Pancreas (tissue), 10 donors: ENCODE data around the gene AKNA. TPM values are rescaled to one million over a fixed set of nuclear protein-coding genes. Genes with fewer than 3 reads are reported as not detected.
"Not testable (repeated sequence)": the region's sequence is repeated elsewhere in the genome, so short reads cannot be mapped to it uniquely, and the experiment has no call there.

Experiments used
- ATAC-seq, 4 donors: fragments of 200-7000 bp; cut with Tn5 transposase; one replicate each; pipeline versions ENCODE4 v1.8.0 to v1.9.1; 2020; ENCODE audit warnings: mild to moderate bottlenecking in 4 of 4, moderate library complexity in 4 of 4
- DNase-seq, 6 donors: peaks; one replicate each; pipeline ENCODE4 v3.0.0-alpha.2; 2020
- FAIRE-seq: peaks from 2 replicates; lab custom pipeline; 2012; peaks lifted over from hg19 to GRCh38; lab: Jason Lieb, UNC
- H3K27ac ChIP-seq, 4 donors: fragments of 200-600 bp; sonication (generic); 1 replicate in 3 of 4; 2 replicates in 1 of 4; pipeline versions ENCODE4 v1.5.0 to v1.8.0; 2020
- H3K27me3 ChIP-seq, 4 donors: fragments of 200-600 bp; one replicate each; pipeline ENCODE4 v1.8.0; 2021
- H3K36me3 ChIP-seq, 3 donors: fragments of 200-600 bp; sonication (generic) in 1 of 3; one replicate each; pipeline versions ENCODE4 v1.5.0 to v1.8.0; 2020 to 2021
- H3K4me1 ChIP-seq, 3 donors: fragments of 200-600 bp; one replicate each; pipeline ENCODE4 v1.8.0; 2021
- H3K4me3 ChIP-seq, 4 donors: fragments of 200-600 bp; sonication (generic) in 2 of 4; one replicate each; pipeline versions ENCODE4 v1.5.0 to v1.8.0; 2020 to 2021
- H3K9me3 ChIP-seq, 4 donors: fragments of 200-600 bp; one replicate each; pipeline ENCODE4 v1.8.0; 2021
- WGBS, 2 donors: extraction: QIAGEN DNeasy Blood & Tissue Kit; methylation state at CpG; one replicate each; pipeline ENCODE4 v1.1.7; 2013; 5-methylcytosine and 5-hydroxymethylcytosine counted together
- intact Hi-C, 3 donors: fragments of 100-400 bp; cut with DNase I; formaldehyde crosslinking; loops; one replicate each; pipeline versions ENCODE4 v1.11.1 to v1.14.2; 2022
- polyA plus RNA-seq, 2 donors: library from polyadenylated mRNA; stranded (reverse); fragments of 200-250 nt; gene quantifications; one replicate each; pipeline ENCODE4 v1.2.3, GENCODE V29; 2013
- total RNA-seq, 6 donors: library from RNA; stranded (reverse); fragmentation: NEBNext Ultra II Directional in 4 of 6; extraction: Animal tissue kit (Norgen Biotek cat#: 25700) in 4 of 6; gene quantifications; one replicate each; pipeline versions ENCODE4 v1.2.1 to v1.2.4, GENCODE V29; 2021 to 2023
- TF ChIP-seq, protein P1 (sequence below), 4 donors: fragments of 200-600 bp; sonication (generic) in 3 of 4; IDR thresholded peaks; one replicate each; pipeline versions ENCODE4 v1.5.0 to v1.8.0; 2021; ENCODE audit warnings: antibody characterized with exemption in 4 of 4
- donor health status: healthy with polysubstance abuse.
- donor health status: DM: no; HTN: no; CAD: no; lungs with moderate emphysema.
- donor health status: DM: no; HTN: no; CAD: no.
- donor health status: control.
- donor health status: control.
- donor health status: Bipolar disorder and iron deficiency.
- donor health status: DM: yes; HTN: yes; CAD: no.
- donor health status: DM: no; HTN: no; CAD: no.
- donor health status: DM: no; HTN: no; CAD: no.
- donor health status: DM: yes; HTN: yes; CAD: no.

AKNA gene
- total and polyA plus RNA-seq, 8 donors, result 5.4 to 18.0 (median 10.4) TPM

DNA sequence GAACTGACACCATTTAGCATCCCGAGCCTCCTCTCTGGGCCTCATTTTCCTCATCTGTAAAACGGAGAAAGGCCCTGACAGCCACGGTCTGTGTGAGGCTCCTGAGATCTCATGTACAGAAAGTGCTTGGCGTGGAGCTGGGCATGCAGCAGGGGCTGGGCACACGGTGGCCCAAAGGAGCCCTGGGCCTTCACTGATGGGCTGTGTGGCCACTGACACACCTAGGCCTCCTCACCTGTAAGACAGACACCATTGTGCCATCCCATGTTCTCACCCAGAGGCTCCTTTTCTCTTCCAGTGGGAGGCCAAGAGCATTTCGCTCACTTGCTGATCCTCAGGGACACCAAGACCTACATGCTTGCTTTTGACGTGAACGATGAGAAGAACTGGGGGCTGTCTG is 63.3 kb downstream of the AKNA start:
- ATAC-seq (no peak), FAIRE-seq (no peak), DNase-seq (no peak)
- Histone ChIP-seq H3K36me3 (no peaks in the 10 kb centered on the region), H3K9me3 (no peaks in the 10 kb centered on the region), H3K27ac (no peak overlapping the region), H3K27me3 (no peaks in the 10 kb centered on the region), H3K4me1 (no peaks in the 10 kb centered on the region), H3K4me3 (no peak overlapping the region)
- intact Hi-C loops, result no loop called here
- WGBS, 2 donors, result 80 to 81% methylated on average over 8 of the region's 8 CpGs
- TF ChIP-seq, protein P1, sequence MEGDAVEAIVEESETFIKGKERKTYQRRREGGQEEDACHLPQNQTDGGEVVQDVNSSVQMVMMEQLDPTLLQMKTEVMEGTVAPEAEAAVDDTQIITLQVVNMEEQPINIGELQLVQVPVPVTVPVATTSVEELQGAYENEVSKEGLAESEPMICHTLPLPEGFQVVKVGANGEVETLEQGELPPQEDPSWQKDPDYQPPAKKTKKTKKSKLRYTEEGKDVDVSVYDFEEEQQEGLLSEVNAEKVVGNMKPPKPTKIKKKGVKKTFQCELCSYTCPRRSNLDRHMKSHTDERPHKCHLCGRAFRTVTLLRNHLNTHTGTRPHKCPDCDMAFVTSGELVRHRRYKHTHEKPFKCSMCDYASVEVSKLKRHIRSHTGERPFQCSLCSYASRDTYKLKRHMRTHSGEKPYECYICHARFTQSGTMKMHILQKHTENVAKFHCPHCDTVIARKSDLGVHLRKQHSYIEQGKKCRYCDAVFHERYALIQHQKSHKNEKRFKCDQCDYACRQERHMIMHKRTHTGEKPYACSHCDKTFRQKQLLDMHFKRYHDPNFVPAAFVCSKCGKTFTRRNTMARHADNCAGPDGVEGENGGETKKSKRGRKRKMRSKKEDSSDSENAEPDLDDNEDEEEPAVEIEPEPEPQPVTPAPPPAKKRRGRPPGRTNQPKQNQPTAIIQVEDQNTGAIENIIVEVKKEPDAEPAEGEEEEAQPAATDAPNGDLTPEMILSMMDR (IDR thresholded peaks at IDR 0.05), result no peak

DNA sequence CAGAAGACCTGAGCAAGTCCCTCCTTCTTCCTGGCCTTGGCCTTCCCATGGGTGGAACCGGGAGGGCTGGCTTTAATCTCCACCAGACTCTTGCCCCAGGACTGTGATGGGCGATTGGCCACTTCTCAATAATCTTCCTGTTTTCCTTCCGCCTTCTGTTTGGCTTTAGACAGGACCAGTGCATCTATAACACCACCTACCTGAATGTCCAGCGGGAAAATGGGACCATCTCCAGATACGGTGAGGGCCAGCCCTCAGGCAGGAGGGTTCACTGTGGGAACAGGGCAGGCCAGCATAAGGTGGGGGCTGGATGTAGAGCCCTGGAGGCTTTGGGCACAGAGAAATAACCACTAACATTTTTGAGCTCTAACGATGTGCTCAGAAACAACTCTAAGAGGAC is 63.9 kb downstream of the AKNA start:
- ATAC-seq, H3K27ac ChIP-seq, H3K4me1 ChIP-seq, H3K36me3 ChIP-seq, H3K27me3 ChIP-seq, H3K4me3 ChIP-seq, DNase-seq, FAIRE-seq, intact Hi-C loops, H3K9me3 ChIP-seq: not testable (repeated sequence)
- WGBS, 2 donors, result 73 to 75% methylated on average over 6 of the region's 6 CpGs

DNA sequence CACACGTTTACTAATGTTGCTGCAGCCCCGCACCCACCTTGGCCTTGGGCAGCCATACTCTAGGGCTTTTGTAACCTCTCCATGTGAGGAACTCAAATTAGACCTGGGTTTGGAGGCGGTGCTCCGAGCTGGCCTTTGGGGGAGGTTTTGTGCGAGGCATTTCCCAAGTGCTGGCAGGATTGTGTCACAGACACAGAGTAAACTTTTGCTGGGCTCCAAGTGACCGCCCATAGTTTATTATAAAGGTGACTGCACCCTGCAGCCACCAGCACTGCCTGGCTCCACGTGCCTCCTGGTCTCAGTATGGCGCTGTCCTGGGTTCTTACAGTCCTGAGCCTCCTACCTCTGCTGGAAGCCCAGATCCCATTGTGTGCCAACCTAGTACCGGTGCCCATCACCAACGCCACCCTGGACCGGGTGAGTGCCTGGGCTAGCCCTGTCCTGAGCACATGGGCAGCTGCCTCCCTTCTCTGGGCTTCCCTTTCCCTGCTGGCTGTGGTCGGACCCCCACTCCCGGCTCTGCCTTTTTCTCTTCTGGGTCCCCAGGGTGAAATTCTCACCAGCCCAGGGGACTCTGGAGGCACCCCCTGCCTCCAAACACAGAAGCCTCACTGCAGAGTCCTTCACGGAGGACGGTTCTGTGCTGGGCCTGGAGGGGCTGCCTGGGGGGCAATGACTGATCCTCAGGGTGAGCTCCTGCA is 64.8 kb downstream of the AKNA start, which contains the start of gene ORM1:
Gene ORM1, plus strand, starts transcription at position 268 of the 701 bp plus-strand sequence. Its CDS starts 36 bp downstream, at position 304.
- H3K27ac ChIP-seq, intact Hi-C loops, H3K27me3 ChIP-seq, H3K9me3 ChIP-seq, H3K4me3 ChIP-seq, FAIRE-seq, H3K4me1 ChIP-seq, H3K36me3 ChIP-seq, DNase-seq: not testable (repeated sequence)
- peak in 3 of 4 donors; percentile 51 to 68 (median 65) for ATAC-seq
- WGBS, 2 donors, result 56 to 58% methylated on average over 2 to 4 of the region's 15 CpGs

DNA sequence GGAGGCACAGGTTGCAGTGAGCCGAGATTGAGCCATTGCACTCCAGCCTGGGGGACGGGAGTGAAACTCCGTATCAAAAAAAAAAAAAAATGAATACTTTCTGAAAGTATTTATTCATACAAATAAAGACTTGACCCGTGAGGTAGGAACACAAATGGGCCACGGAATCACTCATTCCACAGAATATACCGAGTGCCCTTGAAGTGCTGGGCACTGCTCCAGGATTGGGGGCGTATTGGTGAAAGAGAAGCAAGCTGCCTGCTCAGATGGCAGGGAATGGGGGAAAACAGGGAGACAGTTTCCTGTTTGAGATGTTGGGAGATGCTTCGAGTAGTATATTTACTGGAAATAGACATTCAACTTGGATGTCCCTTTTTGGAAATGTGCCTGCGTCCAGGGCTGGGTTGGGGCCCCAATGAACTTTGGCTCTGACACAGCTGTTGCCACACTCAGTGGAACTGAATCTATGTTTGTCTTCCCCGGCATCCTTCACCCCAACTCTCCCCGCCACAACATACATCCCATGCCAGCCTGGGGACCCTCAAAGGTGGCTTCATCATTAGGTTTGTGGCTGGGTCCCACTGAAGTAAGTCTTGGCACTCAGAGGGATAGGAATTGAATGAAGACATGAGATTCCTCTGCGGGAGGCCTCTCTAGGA is 65.5 kb downstream of the AKNA start:
- WGBS, 2 donors, result 46 to 48% methylated on average over 10 to 12 of the region's 12 CpGs
- H3K4me3 ChIP-seq, H3K4me1 ChIP-seq, DNase-seq, intact Hi-C loops, ATAC-seq, H3K27ac ChIP-seq, H3K36me3 ChIP-seq, FAIRE-seq, H3K9me3 ChIP-seq, H3K27me3 ChIP-seq: not testable (repeated sequence)

DNA sequence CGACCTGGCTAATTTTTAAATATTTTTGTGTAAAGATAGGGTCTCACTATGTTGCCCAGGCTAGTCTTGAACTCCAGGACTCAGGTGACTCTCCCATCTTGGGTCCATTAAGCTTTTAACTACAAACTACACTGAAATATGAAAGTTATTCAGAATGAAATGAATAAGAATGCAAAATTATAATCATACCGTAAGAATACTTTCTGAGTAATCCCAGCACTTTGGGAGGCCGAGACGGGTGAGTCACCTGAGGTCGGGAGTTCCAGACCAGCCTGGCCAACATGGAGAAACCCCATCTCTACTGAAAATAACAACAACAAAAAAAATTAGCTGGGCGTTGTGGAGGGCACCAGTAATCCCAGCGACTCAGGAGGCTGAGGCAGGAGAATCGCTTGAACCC is 66.0 kb downstream of the AKNA start:
- H3K36me3 ChIP-seq, result no peaks in the 10 kb centered on the region
- 80 to 85% methylated on average over 8 of the region's 8 CpGs for WGBS, 2 donors
- no peaks in the 10 kb centered on the region for H3K27me3 ChIP-seq
- TF ChIP-seq, protein P1 (IDR thresholded peaks at IDR 0.05), result no peak
- intact Hi-C loops, result no loop called here
- ATAC-seq (no peak), FAIRE-seq (no peak), DNase-seq (no peak)
- no peaks in the 10 kb centered on the region for H3K9me3 ChIP-seq
- H3K4me3 ChIP-seq, result no peak overlapping the region
- no peak overlapping the region for H3K27ac ChIP-seq
- H3K4me1 ChIP-seq, result no peaks in the 10 kb centered on the region

DNA sequence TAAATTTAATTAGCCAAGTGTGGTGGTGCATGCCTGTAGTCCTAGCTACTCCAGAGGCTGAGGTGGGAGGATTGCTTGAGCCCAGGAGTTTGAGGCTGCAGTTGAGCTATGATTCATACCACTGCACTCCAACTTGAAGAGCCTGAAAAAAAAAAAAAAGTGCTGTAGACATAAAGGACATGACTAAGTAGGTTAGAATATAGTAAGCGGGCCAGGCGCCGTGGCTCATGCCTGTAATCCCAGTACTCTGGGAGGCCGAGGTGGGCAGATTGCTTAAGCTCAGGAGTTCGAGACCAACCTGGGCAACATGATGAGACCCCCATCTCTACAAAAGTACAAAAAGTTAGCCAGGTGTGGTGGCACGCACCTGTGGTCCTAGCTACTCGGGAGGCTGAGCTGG is 67.1 kb downstream of the AKNA start:
- H3K36me3 ChIP-seq, FAIRE-seq, H3K27me3 ChIP-seq, H3K4me1 ChIP-seq, H3K9me3 ChIP-seq, H3K27ac ChIP-seq, ATAC-seq, H3K4me3 ChIP-seq, intact Hi-C loops: not testable (repeated sequence)
- peak in 2 of 6 donors; percentile 1 to 34 for DNase-seq
- WGBS, 2 donors, result 89 to 90% methylated on average over 7 of the region's 7 CpGs

DNA sequence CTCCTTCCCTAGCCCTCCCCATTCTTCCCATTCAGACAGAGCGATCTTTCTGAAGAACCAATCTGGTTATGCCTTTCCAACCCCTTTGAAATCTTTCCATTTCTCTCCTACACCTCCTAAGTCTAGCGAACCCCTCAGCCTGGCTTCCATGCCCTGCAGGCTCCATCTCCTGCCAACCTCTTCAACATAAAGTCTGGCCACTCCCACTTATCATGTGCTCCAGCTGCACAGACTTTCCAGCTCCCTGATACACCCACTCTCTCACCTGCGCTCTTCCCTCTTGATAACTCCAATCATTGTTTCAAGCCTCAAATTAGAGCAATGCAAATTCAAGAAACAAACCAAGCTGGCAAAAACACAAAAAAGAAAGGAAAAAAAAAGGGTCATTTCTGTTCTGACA is 68.6 kb downstream of the AKNA start:
- no peak overlapping the region for H3K27ac ChIP-seq
- TF ChIP-seq, protein P1 (IDR thresholded peaks at IDR 0.05), result no peak
- H3K9me3 ChIP-seq, result no peaks in the 10 kb centered on the region
- whole genome bisulfite sequencing, 2 donors, result 72 to 79% methylated on average over 3 of the region's 3 CpGs
- intact Hi-C loops, result no loop called here
- DNase-seq (peak in 3 of 6 donors; percentile 2 to 9 (median 8)), ATAC-seq (no peak), FAIRE-seq (no peak)
- H3K4me1 ChIP-seq, result peaks cover 0 to 9% (median 0%) of the 10 kb centered on the region in 3 donors
- no peaks in the 10 kb centered on the region for H3K36me3 ChIP-seq
- no peaks in the 10 kb centered on the region for H3K27me3 ChIP-seq
- no peak overlapping the region for H3K4me3 ChIP-seq
